A172 (cell line): ENCODE data around the gene FBXL15. TPM values are rescaled to one million over a fixed set of nuclear protein-coding genes. Genes with fewer than 3 reads are reported as not detected.

Experiments used
- DNase-seq: peaks from one replicate; pipeline ENCODE4 v3.0.0-alpha.2; 2015; ENCODE audit warnings: low spot score
- total RNA-seq: library from RNA; depleted of rRNA; stranded (reverse); fragments of >200 nt; shearing (Covaris generic); gene quantifications from 2 replicates; pipeline ENCODE4 v1.2.3, GENCODE V29; 2014

FBXL15 gene
- total RNA-seq, 1 experiment from 2014 or later = 14.6 TPM

DNA sequence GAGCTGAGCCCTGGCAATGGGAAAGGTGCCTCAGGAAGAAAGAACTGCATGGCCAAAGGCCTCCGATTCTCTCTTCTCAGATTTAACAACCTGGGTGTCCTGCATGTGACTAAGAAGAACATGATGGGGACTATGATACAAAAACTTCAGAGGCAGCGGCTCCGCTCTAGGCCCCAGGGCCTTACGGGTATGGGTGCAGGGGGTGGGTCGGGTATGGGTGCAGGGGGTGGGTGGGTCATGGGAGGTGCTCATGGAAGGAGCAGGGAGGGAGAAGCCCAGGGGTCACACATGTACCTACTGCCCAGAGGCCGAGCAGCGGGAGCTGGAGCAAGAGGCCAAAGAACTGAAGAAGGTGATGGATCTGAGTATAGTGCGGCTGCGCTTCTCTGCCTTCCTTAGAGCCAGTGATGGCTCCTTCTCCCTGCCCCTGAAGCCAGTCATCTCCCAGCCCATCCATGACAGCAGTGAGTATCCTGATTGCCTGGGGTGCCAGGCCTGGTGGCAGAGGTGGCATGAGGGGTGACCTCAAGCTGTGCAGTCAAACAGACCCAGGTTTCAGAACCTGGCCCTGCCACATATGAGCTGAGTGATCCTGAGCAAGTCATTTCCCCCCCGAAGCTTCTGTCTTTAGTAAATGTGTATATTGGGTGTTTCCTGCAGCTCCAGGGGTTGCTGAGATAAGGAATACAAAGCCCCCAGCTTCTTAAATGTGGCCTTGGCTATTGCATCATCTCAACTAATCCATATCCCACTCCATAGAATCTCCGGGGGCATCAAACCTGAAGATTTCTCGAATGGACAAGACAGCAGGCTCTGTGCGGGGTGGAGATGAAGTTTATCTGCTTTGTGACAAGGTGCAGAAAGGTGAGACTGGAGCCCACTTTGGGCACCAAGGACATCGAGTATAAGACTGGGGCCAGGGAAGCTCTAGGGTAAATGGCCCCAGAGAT, 23.1 kb upstream of the FBXL15 start:
- no peak for DNase-seq

DNA sequence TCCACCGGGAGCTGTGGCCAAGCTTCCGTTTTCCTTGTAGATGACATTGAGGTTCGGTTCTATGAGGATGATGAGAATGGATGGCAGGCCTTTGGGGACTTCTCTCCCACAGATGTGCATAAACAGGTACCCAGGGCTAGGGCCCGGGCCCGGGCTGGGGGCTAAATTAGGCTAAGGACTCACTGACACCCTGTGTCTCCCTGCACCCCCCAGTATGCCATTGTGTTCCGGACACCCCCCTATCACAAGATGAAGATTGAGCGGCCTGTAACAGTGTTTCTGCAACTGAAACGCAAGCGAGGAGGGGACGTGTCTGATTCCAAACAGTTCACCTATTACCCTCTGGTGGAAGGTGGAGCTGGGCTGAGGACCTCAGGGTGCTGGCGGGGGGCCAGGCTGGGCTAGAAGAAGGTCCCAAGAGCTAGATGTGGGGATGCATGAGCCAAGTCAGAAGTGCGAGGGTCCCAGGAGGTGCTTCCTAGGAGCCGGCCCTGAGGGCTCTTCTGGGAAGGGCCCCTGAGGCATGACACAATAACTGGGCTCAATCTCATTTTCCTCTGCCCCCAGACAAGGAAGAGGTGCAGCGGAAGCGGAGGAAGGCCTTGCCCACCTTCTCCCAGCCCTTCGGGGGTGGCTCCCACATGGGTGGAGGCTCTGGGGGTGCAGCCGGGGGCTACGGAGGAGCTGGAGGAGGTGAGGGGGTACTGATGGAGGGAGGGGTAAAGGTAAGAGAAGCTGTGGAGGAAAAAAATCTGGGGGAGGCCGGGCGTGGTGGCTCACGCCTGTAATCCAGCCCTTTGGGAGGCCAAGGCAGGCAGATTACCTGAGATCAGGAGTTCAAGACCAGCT, 22.2 kb upstream of the FBXL15 start:
- no peak for DNase-seq

DNA sequence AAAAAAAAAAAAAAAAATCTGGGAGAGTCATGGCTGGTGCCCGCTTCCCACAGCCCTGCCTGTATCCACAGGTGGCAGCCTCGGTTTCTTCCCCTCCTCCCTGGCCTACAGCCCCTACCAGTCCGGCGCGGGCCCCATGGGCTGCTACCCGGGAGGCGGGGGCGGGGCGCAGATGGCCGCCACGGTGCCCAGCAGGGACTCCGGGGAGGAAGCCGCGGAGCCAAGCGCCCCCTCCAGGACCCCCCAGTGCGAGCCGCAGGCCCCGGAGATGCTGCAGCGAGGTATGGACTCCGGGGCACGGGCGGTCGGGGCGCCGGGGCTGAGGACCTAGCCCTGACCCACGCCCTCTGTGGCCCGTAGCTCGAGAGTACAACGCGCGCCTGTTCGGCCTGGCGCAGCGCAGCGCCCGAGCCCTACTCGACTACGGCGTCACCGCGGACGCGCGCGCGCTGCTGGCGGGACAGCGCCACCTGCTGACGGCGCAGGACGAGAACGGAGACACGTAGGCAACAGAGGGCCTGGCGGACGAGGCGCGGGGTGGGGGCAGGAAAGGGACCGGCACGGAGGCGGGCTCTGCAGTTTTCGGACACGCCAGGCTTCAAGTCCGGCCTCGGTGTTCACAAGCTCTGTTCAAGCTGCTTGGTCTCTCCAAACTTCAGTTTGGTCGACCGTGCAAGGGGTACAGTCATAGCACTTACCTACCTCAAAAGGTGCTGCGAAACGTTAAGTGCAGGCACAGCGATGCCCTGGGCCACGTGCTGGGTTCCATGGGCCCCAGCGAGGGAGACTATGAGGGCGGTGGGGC, 21.2 kb upstream of the FBXL15 start:
- DNase-seq = peak; percentile 63

DNA sequence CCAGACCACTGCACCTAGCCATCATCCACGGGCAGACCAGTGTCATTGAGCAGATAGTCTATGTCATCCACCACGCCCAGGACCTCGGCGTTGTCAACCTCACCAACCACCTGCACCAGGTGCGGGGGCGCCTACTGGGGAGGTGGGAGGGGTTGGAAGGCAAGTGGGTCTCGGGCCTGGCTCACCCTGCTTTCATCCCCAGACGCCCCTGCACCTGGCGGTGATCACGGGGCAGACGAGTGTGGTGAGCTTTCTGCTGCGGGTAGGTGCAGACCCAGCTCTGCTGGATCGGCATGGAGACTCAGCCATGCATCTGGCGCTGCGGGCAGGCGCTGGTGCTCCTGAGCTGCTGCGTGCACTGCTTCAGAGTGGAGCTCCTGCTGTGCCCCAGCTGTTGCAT, 20.6 kb upstream of the FBXL15 start:
- DNase-seq = no peak

DNA sequence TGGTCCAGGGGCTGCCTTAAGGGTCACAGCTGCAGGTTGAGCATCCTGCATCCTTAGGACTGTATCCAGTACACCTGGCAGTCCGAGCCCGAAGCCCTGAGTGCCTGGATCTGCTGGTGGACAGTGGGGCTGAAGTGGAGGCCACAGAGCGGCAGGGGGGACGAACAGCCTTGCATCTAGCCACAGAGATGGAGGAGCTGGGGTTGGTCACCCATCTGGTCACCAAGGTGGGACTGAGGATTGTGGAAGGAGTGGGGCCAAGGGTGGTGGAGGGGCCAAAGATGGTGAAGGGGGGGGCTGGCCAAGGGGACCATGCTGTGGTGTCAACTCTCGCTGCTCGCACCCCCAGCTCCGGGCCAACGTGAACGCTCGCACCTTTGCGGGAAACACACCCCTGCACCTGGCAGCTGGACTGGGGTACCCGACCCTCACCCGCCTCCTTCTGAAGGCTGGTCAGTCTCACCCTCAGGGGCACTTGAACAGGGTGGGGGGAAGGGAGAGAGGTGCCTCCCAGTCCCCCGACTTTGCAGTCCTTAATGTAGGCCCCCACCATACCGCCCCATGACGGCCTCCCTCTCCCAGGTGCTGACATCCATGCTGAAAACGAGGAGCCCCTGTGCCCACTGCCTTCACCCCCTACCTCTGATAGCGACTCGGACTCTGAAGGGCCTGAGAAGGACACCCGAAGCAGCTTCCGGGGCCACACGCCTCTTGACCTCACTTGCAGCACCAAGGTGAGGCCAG, 19.9 kb upstream of the FBXL15 start:
- no peak for DNase-seq

DNA sequence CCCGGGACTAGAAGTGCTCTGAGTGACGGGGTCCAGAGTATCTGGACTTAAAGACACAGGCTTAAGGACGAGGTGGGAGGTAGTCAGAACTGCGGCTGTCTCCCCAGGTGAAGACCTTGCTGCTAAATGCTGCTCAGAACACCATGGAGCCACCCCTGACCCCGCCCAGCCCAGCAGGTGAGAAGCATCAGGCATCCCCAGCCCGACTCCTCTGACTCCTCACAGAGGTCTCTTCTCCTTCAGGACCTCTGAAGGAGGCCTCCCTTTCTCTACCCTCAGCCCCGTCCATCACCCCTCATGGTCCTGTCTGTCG, 19.3 kb upstream of the FBXL15 start:
- no peak for DNase-seq

DNA sequence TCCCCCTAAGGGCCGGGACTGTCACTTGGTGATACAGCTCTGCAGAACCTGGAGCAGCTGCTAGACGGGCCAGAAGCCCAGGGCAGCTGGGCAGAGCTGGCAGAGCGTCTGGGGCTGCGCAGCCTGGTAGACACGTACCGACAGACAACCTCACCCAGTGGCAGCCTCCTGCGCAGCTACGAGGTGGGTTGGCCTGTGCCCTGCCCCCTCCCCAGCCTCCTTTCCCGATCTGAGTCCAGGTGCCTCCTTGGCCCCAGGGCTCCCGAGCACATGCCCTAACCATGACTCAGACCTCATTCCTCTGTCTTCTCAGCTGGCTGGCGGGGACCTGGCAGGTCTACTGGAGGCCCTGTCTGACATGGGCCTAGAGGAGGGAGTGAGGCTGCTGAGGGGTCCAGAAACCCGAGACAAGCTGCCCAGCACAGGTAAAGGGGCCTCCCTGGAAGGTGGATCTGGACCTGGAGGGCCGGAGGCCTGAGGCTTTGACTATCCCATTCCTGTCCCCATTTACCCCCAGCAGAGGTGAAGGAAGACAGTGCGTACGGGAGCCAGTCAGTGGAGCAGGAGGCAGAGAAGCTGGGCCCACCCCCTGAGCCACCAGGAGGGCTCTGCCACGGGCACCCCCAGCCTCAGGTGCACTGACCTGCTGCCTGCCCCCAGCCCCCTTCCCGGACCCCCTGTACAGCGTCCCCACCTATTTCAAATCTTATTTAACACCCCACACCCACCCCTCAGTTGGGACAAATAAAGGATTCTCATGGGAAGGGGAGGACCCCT, 18.7 kb upstream of the FBXL15 start:
- DNase-seq = peak; percentile 88

DNA sequence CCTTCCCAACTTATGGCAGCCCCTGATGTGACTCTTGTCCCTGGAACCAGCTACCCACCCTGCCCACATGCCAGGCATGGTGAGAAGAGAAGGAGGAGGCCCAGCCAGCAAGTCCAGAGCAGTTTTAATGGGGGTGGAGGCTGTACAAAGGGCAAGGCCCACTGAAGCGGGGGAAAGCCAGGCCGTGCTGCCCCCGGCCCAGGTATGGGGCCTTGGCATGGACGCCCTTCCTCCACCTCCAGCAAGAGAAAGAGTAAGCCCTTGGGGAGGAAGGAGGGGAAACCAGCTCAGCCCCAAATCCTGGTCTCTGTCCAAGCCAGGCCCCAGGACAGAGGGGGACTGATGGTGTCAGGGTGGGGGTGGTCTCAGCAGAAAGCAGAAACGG, 18.1 kb upstream of the FBXL15 start:
- no peak for DNase-seq

DNA sequence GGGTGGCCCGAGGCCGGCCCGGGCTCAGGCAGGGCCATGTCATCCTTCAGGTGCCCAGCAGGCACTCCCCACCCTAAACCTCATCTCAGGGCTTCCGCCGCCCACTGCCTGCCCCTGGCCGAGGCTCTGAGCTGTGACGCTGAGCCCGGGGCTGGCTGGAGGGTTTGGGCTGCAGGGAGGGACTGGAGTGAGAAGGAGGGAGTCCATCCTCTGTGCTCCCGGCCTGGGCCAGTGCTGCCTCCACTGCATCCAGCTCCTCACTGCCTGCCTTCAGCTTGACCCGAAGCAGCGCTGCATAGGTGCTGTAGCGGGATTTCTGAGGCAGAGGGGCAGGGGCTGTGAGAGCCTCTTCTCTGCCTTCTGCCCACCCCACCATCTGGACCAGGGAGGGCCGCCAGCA, 17.5 kb upstream of the FBXL15 start:
- no peak for DNase-seq

DNA sequence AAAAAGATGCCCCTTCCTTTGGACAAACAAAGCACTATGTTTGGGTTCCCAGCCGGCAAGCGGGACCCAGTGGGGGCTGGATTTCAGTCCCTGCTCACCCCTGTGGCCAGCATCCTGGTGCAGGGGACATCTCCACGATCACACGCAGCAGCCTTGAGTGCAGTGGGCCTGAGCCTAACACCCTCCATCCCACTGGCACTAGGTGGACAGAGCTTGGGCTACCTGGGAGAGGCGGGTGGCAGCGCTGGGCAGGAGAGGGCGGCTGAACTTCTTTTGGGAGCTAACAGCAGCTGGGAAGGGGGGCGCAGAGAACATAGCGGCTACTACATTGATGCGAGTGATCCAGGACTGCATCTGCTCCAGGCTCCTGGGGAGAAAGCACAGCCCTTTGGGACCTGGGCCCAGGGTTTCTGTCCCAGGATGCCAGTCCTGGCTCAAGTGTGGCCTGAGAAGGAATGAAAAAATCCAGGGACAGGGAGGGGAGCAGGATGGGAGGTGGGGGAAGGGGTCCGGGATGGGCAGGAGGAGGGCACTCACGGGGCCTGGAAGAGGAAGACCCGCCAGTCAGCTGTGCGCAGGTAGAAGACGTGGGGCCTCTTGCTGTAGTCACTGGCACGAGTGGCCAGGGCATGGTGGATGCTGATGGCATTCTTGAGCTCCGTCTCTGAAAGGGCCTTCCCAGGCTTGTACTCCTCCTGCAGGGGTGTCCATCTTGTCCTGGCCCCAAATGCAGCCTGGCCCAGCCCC, 16.1 kb upstream of the FBXL15 start:
- DNase-seq = no peak

DNA sequence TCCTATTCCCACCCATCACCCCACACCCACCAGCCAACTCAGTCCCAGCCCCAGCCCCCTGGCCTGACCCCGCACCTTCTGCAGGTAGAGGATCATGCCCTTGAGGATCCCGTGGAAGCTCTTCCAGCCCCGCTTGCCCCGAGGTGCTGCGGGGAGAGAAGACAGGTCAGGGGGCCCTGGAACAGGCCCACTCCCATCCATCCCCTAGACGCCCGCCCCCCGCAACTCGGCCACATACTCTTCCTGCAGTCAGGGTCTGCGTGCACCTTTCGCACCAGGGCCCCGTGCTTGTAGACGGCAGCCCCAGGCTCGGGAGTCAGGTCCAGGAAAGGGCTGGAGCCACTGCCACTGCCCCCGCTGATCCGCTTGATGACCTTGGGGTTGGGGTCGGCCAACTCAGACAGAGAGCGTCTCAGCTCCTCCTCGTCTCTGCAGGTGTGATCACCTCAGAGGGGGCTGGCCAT, 15.5 kb upstream of the FBXL15 start:
- no peak for DNase-seq

DNA sequence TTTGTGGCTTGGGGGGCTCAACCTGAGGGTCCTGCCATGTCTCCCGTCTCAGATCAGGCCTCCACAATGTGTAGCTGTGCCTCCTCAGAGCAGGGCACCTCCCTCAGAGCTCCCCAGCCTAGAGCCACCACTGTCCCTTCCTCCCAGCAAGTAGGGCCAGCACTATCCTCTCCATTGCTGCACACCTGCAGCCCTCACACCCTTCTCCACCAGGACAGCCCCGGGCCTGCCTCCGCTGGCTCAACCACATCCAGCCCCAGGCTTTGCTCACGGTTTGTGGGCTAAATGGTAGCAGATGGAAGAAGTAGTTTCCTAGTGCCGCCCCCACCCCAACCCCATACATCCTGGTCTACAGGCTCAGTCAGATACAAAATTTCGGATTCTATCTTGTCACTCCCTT, 15.0 kb upstream of the FBXL15 start:
- DNase-seq = no peak

DNA sequence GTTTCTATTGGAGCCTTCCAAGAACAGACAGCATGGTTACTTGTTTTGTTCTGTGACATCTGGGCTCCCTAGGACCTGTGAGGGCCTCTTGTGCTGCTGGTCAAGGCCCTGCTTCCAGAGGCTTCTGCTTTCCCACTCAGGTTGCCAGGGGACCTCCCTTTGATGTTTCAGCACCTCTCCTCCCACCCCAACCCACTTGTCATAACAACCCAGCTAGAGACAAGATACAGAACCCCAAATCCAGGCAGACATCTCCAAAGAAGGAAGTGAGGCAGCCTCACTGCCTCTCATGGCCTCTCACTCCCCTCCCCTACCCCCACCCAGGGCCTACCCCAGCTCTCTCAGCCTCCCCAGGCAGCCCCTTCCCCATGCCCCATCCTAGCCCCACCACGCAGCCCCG, 13.8 kb upstream of the FBXL15 start:
- DNase-seq = no peak

DNA sequence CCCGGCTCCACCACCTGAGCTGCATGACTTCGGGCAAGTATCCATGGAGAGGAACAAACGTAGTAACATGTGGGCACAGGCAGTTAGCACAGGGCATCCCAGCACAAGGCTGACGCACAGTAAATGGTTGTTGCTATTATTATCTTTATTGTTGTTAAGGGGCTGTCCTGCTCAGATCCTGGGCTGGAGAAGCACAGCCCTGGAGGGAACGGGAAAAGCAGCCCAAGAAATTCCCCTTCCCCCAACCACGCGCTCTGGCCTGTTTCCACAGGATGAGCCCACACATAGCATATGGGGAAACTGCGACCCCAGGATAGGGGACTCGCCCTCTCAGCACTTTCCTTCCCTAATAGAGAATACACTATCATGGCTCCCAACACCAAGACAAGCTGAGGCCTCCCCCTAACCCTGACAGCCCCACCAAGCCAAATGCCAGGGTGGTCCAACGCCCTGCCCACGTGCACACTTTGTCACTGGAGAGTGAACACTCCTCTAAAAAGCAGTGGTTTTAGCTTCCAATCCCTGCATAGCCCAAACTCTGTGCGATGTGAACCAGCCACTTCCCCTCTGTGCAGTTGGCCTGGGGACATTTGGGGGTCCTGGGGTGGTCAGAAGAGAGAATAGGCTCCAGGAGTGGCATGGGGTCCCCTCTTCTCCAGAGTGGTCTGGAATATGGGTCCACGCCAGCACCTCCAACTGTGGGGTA, 13.1 kb upstream of the FBXL15 start:
- no peak for DNase-seq

DNA sequence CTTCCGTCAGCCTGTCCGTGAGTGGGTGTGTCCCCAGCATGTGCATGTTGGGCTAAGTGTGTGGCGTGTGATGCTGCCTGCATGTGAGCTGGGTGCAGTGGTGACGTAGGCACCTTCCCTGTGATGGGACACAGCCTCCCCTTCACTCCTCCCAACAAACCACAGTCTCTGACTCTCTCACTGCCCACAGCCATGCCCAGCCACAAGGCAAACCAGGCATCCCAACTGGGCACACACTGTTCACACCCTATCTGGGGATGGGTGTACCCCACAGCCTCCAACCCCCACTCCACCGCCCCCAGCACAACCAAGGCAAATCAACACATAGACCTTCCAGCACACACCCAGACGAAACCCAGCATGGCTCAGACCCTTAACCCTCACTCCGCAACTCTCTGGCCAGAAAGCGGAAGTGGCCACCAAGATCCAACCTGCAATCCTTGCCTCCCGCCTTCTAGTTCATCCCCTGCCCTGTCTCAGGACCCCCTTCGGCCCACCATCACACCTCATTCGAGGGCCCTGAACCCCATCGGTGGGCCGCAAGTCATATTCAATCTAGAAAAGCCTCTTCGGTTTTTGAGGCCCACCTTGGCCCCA, 12.4 kb upstream of the FBXL15 start:
- no peak for DNase-seq

DNA sequence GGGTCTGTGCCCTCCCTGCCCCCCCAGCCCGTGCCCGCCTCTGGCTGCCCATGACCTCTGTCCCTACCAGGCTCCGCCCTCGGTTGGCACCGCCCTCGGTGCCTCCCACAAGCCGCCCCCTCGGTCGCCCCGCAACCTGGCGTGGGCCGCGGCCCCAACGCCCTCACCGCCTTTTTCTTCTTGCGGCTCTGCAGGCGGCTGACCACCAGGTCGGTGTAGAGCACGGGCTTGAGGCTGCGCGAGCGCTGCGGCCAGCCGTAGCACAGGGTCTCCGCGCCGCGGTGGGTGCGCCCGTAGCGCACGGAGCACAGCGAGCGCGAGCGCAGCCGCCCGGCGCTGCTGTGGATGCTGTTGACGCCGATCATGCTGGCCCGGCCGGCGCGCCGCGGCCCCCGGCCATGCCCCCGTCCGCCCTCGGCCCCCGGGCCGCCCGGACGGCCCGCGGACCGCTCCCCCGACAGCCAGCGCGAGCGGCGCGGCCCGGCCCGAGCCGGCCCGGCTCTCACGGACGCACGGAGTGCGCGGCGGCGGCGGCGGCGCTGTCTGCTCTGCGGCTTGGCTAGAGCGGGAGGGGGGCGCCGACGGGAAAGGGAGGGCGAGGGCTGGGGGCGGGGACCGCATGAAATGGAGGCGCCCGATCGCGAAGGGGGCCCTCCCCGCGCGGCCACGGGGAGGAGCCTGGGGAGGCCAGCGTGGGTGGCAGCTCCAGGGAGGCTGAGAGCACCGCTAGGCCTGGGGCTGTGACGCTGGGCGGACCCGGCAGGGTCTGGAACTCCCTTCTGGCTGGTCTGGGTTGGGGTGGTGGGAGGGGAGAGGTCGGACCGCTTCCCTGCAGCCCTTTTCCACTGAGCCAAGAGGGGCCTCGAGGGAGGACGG, 11.7 kb upstream of the FBXL15 start:
- no peak for DNase-seq

DNA sequence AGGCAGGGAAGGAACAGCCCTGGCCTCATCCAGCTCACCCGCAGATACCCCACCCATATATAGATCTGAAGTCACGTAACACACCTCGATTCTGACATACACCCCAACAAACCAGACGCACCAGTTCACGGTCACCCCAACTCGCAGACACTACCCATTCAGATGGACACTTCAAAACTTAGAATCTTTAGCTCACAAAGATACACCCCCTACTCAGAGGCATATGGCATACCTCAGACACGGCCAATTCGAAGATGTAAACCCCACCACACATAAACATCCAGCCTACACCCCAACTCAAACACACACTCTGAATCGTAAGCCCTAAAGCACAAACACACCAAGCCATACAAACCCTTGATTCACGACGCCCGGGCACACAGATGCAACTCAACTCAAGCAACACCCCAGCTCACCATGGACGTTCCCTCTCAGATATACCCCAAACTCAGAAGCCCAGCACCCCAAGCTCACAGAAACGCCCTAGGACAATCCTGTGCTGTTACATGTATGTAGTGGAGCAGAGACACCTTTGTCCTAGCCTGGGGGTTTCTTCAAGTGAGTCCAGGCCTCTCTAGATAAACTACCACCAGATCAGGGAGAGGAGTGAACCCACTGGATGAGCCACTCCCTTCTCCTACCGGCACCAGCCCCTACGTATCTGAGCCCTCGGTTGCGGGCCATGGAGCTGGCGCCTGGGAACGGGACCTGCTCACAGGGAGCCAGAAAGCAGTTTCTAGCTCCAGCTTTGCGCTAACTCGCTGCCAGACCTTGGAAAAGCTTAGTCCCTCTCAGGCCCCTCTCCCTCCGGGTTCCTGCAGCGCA, 10.8 kb upstream of the FBXL15 start:
- DNase-seq = no peak
